GM12875 (cell line): ENCODE data around the gene DPP6.
"Not testable (repeated sequence)": the region's sequence is repeated elsewhere in the genome, so short reads cannot be mapped to it uniquely, and the experiment has no call there.

ENCODE experiments used
- H3K4me3 ChIP-seq: one replicate; pipeline ENCODE4 v1.5.1; 2011; ENCODE audit warnings: low read depth, low read length, control low read depth
- CTCF ChIP-seq: IDR thresholded peaks from 2 replicates; pipeline ENCODE4 v1.5.1; 2011; ENCODE audit warnings: low read depth, mild to moderate bottlenecking, control low read depth, inconsistent platforms, low read length, moderate library complexity, borderline replicate concordance; ENCODE audit not compliant: insufficient read depth

DPP6 gene

GRCh38 chr7:154656618-154657017, 604.4 kb downstream of the DPP6 start:
- no peak overlapping the region for H3K4me3 ChIP-seq
- TF ChIP-seq CTCF: no peak

- no peak overlapping the region for H3K4me3 ChIP-seq
Observed at GRCh38 chr7:154666768-154667167, 614.6 kb downstream of the DPP6 start.

DNA sequence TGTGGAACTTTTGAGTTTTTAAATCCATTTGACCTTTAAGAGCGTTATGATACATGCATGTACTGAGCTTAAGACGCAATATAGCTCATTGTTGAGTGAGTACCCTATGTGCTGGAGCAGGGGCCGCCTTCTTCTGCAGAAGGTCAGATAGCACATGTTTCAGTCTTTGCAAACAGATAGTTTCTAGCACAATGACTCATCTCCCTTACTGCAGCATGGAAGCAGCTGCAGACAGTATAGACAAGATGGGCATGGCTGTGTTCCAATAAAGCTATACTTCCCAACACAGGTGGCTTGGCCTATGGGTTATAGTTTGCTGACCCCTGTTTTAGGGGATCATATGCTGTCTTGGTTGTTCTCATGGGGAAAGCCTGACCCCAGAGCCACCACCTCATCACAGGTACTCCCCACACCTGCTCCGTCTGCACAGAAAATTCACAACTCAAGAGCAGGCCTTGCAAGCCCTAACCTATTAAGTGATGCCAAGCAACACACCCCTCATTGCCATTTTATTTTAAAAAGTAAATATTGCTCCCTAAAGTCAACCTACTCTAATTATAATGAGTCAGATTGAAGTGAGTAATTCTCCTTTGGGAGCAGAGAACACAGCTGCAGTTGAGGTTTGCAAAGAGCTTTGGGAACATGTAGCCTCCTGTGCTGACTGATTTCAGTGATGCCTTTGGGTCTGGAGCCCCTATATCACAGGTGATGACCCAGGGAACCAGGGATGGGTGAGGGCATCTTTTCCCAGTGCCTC, 620.6 kb downstream of the DPP6 start:
- TF ChIP-seq CTCF: no peak
- no peak overlapping the region for H3K4me3 ChIP-seq

More at GRCh38 chr7:154666768-154667167, 614.6 kb downstream of the DPP6 start:
- TF ChIP-seq CTCF: no peak

DNA sequence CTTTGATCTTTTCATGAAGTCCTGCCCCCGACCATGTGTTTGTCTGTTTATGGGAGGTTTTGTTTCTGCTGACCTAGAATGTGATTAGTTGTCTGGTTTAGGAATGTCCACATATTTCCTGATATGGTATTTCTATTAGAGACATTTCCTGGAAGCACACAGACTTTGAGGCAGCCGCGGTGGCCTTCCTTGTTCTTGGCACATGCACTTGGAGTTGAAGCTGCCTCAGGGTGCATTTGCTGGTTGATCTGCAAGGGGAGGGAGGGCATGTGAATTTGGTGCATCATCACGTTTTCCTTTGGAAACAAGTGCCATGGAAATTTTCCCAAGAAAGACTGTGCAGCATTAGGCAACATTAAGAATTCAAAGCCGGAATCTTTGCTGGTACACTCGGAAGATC, 622.0 kb downstream of the DPP6 start:
- no peak overlapping the region for H3K4me3 ChIP-seq
- TF ChIP-seq CTCF: no peak

DNA sequence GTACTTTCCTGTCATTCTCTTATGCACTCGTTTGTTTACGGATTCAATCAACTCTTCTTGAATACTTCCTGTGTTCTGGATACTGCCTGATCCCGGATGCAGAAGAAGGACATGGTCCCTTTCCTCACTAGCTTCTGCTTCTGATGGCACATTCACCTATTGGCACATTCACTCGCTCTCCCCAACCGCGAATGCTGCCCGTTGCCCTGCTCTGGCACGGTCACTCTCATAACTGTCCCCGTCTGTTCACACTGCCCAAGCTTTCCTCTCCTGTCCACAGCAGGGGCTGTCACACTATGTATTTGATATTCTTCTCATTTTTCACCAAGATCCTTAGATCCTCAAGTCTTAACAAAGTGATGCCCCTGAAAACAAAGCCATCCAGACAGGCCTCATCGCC, 623.4 kb downstream of the DPP6 start:
- no peak overlapping the region for H3K4me3 ChIP-seq
- TF ChIP-seq CTCF: no peak

DNA sequence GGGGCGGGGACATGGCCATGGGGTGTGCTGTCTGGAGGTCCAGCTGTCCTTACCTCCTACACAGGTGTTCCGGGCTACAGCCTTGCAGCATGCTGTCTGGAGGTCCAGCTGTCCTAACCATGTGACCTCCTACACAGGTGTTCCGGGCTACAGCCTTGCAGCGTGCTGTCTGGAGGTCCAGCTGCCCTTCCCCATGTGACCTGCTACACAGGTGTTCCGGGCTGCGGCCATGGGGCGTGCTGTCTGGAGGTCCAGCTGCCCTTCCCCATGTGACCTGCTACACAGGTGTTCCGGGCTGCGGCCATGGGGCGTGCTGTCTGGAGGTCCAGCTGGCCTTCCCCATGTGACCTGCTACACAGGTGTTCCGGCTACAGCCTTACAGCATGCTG, 623.8 kb downstream of the DPP6 start:
- not testable (repeated sequence) for H3K4me3 ChIP-seq

GRCh38 chr7:154676422-154677073, 624.4 kb downstream of the DPP6 start:
- H3K4me3 ChIP-seq: no peak overlapping the region
- TF ChIP-seq CTCF: no peak
